22Rv1 (cell line): ENCODE data around the gene CD164L2.

Experiments used
- H3K27ac ChIP-seq: fragments of 450-650 bp; 2 replicates; pipeline ENCODE4 v1.5.1; 2017
- CTCF ChIP-seq: fragments of 450-650 bp; IDR thresholded peaks from 2 replicates; pipeline ENCODE4 v1.5.1; 2017; ENCODE audit warnings: mild to moderate bottlenecking
- ZFX ChIP-seq: fragments of 450-650 bp; IDR thresholded peaks from 2 replicates; pipeline ENCODE4 v1.6.1; 2017; ENCODE audit warnings: antibody characterized with exemption, borderline replicate concordance

The CD164L2 gene

GRCh38 chr1:27397749-27398148 is 14.6 kb upstream of the CD164L2 start:
- no peak overlapping the region for H3K27ac ChIP-seq
- TF ChIP-seq ZFX (no peak), CTCF (no peak)

- TF ChIP-seq CTCF (no peak), ZFX (no peak)
- H3K27ac ChIP-seq = no peak overlapping the region
These were observed 14.0 kb upstream of the CD164L2 start for GRCh38 chr1:27397110-27397509.

DNA sequence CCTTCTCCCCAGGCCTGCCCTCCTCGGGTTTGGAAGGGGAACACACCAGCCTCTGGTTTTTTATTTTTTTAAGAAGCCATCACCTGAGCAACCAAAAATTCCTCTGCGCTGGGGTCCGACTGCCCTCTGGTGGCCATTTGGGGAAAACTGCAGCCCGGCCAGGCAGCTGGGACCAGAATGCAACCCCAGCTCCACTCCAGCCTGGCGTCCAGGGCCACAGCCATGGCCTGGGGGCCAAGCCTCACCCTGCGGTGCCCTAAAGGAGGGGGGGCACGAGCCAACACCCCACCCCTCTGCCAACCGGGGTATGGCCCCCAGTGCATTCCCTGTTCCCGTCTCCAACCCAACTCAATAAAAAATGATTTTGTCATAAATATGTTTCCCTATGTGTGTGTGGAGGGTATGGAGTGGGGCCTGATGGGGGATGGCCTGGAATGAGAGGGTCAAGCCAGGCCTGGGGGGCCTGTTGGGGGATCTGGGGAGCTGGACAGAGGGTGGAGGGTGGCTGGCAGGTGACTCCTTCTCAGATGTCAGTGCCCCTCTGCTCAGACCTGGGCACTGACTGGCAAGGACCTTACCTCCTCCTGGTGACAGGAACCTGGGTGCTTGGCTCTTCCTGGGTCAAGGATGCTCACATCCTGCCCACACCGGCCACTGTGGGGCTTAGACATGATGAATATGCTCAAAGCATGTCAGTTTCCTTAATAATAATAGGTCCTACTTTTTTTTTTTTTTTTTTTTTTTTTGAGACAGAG is 12.5 kb upstream of the CD164L2 start:
- TF ChIP-seq CTCF (peak; percentile 98), ZFX (no peak)
- H3K27ac ChIP-seq = no peak overlapping the region

- no peak overlapping the region for H3K27ac ChIP-seq
- TF ChIP-seq CTCF (no peak), ZFX (no peak)
These were observed 11.8 kb upstream of the CD164L2 start for GRCh38 chr1:27394925-27395324.

GRCh38 chr1:27394282-27394658 is 11.1 kb upstream of the CD164L2 start:
- no peak overlapping the region for H3K27ac ChIP-seq
- no peak for TF ChIP-seq CTCF

- no peak overlapping the region for H3K27ac ChIP-seq
- TF ChIP-seq ZFX (no peak), CTCF (no peak)
These were observed 10.6 kb upstream of the CD164L2 start for GRCh38 chr1:27393641-27394281.

- peak overlapping the region; percentile 46 for H3K27ac ChIP-seq
These were observed 9.9 kb upstream of the CD164L2 start for GRCh38 chr1:27392778-27393635.

More at GRCh38 chr1:27392778-27393635, 9.9 kb upstream of the CD164L2 start:
- no peak for TF ChIP-seq ZFX
- peak; percentile 33; the same call in 1 of the 2 replicates for TF ChIP-seq CTCF
